Gastroesophageal sphincter (tissue), 3 donors: Measurements from ENCODE around the gene FBXO38.

ENCODE experiments used
- EP300 ChIP-seq: sonication (generic); formaldehyde crosslinking; IDR thresholded peaks from one replicate; pipeline ENCODE4 v1.6.1; 2017; ENCODE audit warnings: antibody characterized with exemption, mild to moderate bottlenecking
- POLR2A ChIP-seq, 2 donors: fragments of 450-650 bp; IDR thresholded peaks; one replicate each; pipeline ENCODE4 v1.6.1; 2017; ENCODE audit warnings: antibody characterized with exemption in 2 of 2, mild to moderate bottlenecking in 2 of 2, moderate library complexity in 1 of 2
- POLR2AphosphoS5 ChIP-seq: sonication (generic); formaldehyde crosslinking; IDR thresholded peaks from one replicate; pipeline ENCODE4 v1.6.1; 2017; ENCODE audit warnings: antibody characterized with exemption
- TF ChIP-seq, protein P1 (sequence below), 4 experiments: fragments of 200-600 bp in 2 of 4; fragments of 450-650 bp in 2 of 4; sonication (generic) in 1 of 4; IDR thresholded peaks; one replicate each; pipeline ENCODE4 v1.5.1; 2017 to 2019; ENCODE audit warnings: antibody characterized with exemption in 4 of 4, mild to moderate bottlenecking in 2 of 4, moderate library complexity in 2 of 4

- TF ChIP-seq, protein P1, sequence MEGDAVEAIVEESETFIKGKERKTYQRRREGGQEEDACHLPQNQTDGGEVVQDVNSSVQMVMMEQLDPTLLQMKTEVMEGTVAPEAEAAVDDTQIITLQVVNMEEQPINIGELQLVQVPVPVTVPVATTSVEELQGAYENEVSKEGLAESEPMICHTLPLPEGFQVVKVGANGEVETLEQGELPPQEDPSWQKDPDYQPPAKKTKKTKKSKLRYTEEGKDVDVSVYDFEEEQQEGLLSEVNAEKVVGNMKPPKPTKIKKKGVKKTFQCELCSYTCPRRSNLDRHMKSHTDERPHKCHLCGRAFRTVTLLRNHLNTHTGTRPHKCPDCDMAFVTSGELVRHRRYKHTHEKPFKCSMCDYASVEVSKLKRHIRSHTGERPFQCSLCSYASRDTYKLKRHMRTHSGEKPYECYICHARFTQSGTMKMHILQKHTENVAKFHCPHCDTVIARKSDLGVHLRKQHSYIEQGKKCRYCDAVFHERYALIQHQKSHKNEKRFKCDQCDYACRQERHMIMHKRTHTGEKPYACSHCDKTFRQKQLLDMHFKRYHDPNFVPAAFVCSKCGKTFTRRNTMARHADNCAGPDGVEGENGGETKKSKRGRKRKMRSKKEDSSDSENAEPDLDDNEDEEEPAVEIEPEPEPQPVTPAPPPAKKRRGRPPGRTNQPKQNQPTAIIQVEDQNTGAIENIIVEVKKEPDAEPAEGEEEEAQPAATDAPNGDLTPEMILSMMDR (IDR thresholded peaks at IDR 0.05) = no peak
- no peak for TF ChIP-seq POLR2A (IDR thresholded peaks at IDR 0.05)
- no peak for TF ChIP-seq POLR2AphosphoS5
- TF ChIP-seq EP300 = no peak
These were observed 15.5 kb upstream of the FBXO38 start for GRCh38 chr5:148368299-148368698.
